ENCODE results near the gene TYMP. TPM values are rescaled to one million over a fixed set of nuclear protein-coding genes. Genes with fewer than 3 reads are reported as not detected.

TYMP gene
- polyA plus RNA-seq, 2 of the 4 experiments (the other 2 are of a cell fraction) = 5.9 to 9.0 TPM

DNA sequence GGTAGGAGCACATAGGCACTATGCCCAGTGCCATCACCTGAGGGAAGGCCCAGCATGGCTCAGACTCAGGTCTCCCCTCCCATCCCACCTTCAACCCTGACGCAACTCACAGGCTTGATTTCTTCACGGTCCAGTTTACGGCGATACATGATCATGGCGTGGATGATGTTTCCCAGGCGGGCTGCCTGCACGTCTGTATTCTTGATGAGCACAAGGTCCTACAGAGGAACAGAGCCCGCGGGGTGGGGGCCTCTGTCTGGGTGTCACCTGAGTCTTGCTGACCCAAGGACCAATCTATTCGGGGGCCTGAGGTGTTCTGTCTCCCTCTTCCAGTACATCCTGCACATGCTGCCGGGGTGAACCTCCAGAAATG lies 44.6 kb upstream of the TYMP start (continued):
- TF ChIP-seq TFCP2L1 (CRISPR knock-in tag; IDR thresholded peaks at IDR 0.05) (no peak), EP300 (IDR thresholded peaks at IDR 0.05) (no peak), BHLHE40 (IDR thresholded peaks at IDR 0.05; ENCODE audit: low read depth, low read length) (no peak), JUN (IDR thresholded peaks at IDR 0.05) (no peak)

GRCh38 chr22:50573491-50574382 lies 43.9 kb upstream of the TYMP start:
- no peak overlapping the region for H3K4me2 ChIP-seq
- 83% methylated on average over 8 of the region's 26 CpGs for WGBS (ENCODE audit: missing lambda C conversion rate)
- no peak for ATAC-seq
- no peak overlapping the region for H3K4me3 ChIP-seq
- TF ChIP-seq KDM5A (IDR thresholded peaks at IDR 0.05) (no peak), SMC3 (IDR thresholded peaks at IDR 0.05) (no peak), NFE2L2 (conservative IDR thresholded peaks at IDR 0.05; ENCODE audit: low read length) (no peak), E2F6 (IDR thresholded peaks at IDR 0.05; ENCODE audit: borderline replicate concordance, low read depth) (no peak), ZNF302 (CRISPR knock-in tag; IDR thresholded peaks at IDR 0.05) (no peak), ZSCAN20 (CRISPR knock-in tag; IDR thresholded peaks at IDR 0.05) (no peak), CBX2 (IDR thresholded peaks at IDR 0.05; ENCODE audit: borderline replicate concordance, low read depth) (no peak), KDM1A (IDR thresholded peaks at IDR 0.05; ENCODE audit: low read depth) (no peak), EP300 (IDR thresholded peaks at IDR 0.05) (no peak), TP53 (CRISPR knock-in tag; IDR thresholded peaks at IDR 0.05) (no peak), RARB (CRISPR knock-in tag; IDR thresholded peaks at IDR 0.05) (no peak), JUN (IDR thresholded peaks at IDR 0.05) (no peak)
- TF ChIP-seq, protein P1, sequence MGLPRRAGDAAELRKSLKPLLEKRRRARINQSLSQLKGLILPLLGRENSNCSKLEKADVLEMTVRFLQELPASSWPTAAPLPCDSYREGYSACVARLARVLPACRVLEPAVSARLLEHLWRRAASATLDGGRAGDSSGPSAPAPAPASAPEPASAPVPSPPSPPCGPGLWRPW (IDR thresholded peaks at IDR 0.05) = no peak
- TF ChIP-seq, protein P2, sequence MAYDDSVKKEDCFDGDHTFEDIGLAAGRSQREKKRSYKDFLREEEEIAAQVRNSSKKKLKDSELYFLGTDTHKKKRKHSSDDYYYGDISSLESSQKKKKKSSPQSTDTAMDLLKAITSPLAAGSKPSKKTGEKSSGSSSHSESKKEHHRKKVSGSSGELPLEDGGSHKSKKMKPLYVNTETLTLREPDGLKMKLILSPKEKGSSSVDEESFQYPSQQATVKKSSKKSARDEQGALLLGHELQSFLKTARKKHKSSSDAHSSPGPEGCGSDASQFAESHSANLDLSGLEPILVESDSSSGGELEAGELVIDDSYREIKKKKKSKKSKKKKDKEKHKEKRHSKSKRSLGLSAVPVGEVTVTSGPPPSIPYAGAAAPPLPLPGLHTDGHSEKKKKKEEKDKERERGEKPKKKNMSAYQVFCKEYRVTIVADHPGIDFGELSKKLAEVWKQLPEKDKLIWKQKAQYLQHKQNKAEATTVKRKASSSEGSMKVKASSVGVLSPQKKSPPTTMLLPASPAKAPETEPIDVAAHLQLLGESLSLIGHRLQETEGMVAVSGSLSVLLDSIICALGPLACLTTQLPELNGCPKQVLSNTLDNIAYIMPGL (CRISPR knock-in tag; IDR thresholded peaks at IDR 0.05; ENCODE audit: borderline replicate concordance) = no peak
- POLR2A ChIA-PET = no interaction called here
- CTCF ChIA-PET = interaction anchor here (1.1 to 6.7 kb wide), 2 partner anchors 9 to 47 kb away, joined by 3 to 53 read pairs; partner anchors contain the start of gene SYCE3
- no peaks in the 10 kb centered on the region for H3K4me1 ChIP-seq
- no peaks in the 10 kb centered on the region for H3K9me3 ChIP-seq
- H3K27ac ChIP-seq = no peak overlapping the region
- no peak for DNase-seq (ENCODE audit: low read depth in 1 of 2, low spot score in 1 of 2)
- no peak for FAIRE-seq

DNA sequence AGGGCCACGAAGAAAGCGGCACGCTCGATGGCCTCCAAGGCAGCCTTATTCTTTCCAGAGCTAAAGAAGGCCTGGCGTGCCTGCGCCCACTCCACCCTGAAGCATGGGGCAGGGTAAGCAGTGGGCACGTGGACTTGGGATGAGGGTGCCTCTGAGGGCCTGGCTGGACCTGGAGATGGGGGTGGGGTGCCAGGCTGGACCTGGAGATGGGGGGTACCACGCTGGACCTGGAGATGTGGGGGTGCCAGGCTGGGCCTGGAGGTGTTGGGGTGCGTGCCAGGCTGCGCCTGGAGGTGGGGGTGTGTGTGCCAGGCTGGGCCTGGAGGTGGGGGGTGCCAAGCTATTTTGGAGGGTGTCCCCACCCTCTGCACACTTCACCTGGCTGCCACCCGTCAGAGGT lies 43.2 kb upstream of the TYMP start:
- Histone ChIP-seq H3K4me1 (no peaks in the 10 kb centered on the region), H3K9me3 (no peaks in the 10 kb centered on the region), H3K27ac (no peak overlapping the region), H3K4me2 (no peak overlapping the region), H3K4me3 (no peak overlapping the region)
- no peak for TF ChIP-seq CEBPB (IDR thresholded peaks at IDR 0.05)
- TF ChIP-seq HOXB5 (CRISPR knock-in tag; IDR thresholded peaks at IDR 0.05) = no peak
- TF ChIP-seq TP53 (CRISPR knock-in tag; IDR thresholded peaks at IDR 0.05) = no peak
- no peak for TF ChIP-seq NFE2L2 (conservative IDR thresholded peaks at IDR 0.05; ENCODE audit: low read length)
- TF ChIP-seq CBX8 (IDR thresholded peaks at IDR 0.05) = no peak
- no peak for TF ChIP-seq TFCP2L1 (CRISPR knock-in tag; IDR thresholded peaks at IDR 0.05)
- no peak for TF ChIP-seq FOSB (CRISPR knock-in tag; IDR thresholded peaks at IDR 0.05)
- TF ChIP-seq ZC3H11A (IDR thresholded peaks at IDR 0.05) = no peak
- TF ChIP-seq, protein P3, sequence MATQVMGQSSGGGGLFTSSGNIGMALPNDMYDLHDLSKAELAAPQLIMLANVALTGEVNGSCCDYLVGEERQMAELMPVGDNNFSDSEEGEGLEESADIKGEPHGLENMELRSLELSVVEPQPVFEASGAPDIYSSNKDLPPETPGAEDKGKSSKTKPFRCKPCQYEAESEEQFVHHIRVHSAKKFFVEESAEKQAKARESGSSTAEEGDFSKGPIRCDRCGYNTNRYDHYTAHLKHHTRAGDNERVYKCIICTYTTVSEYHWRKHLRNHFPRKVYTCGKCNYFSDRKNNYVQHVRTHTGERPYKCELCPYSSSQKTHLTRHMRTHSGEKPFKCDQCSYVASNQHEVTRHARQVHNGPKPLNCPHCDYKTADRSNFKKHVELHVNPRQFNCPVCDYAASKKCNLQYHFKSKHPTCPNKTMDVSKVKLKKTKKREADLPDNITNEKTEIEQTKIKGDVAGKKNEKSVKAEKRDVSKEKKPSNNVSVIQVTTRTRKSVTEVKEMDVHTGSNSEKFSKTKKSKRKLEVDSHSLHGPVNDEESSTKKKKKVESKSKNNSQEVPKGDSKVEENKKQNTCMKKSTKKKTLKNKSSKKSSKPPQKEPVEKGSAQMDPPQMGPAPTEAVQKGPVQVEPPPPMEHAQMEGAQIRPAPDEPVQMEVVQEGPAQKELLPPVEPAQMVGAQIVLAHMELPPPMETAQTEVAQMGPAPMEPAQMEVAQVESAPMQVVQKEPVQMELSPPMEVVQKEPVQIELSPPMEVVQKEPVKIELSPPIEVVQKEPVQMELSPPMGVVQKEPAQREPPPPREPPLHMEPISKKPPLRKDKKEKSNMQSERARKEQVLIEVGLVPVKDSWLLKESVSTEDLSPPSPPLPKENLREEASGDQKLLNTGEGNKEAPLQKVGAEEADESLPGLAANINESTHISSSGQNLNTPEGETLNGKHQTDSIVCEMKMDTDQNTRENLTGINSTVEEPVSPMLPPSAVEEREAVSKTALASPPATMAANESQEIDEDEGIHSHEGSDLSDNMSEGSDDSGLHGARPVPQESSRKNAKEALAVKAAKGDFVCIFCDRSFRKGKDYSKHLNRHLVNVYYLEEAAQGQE (IDR thresholded peaks at IDR 0.05) = no peak
- no peak for TF ChIP-seq ZSCAN20 (CRISPR knock-in tag; IDR thresholded peaks at IDR 0.05)
- no peak for TF ChIP-seq RCOR1 (IDR thresholded peaks at IDR 0.05; ENCODE audit: low read depth, low read length)
- TF ChIP-seq FOXS1 (CRISPR knock-in tag; IDR thresholded peaks at IDR 0.05) = no peak
- POLR2A ChIA-PET = no interaction called here
- DNase-seq (ENCODE audit: low read depth in 1 of 2, low spot score in 1 of 2) = no peak
- no peak for FAIRE-seq
- WGBS (ENCODE audit: missing lambda C conversion rate) = 90% methylated on average over 4 of the region's 11 CpGs
- CTCF ChIA-PET = interaction anchor here (1.1 to 6.7 kb wide), 4 partner anchors 8 to 48 kb away, joined by 3 to 53 read pairs (median 6); partner anchors contain the start of genes SCO2 and SYCE3
- no peak for ATAC-seq

Data from A549 (cell line).